Measurements from ENCODE around the gene ZNF296. TPM values are rescaled to one million over a fixed set of nuclear protein-coding genes. Genes with fewer than 3 reads are reported as not detected.

The ZNF296 gene
- total and polyA plus RNA-seq, 2 donors (not counting 3 experiments of a cell fraction or from before 2014, with no cell fraction given), result 0.35 to 1.8 TPM

DNA sequence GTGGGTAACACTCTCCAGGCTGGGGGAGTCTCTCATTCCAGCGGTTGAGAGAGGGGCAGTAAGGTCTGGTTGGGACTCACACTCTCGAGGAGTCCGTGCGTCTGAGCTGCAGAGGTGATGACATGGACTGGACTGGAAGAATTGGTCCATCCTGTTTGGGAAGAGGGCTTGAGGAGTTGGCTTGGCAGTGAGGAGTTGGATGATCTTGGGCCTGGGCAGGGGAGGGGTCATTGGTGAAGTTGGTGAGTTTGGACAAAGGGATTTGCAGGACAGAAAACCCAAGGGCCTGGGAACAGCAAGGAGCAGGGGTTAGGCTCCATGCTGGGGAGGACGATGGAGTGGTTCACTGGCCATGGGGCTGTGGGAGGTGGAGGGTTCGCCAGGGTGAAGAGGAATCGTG, 20.4 kb upstream of the ZNF296 start:
- BruUV-seq (replicated peaks), result no TSS peak
- POLR2A ChIA-PET, result interaction anchor here (0.6 kb wide), 1 partner anchor 211 kb away, joined by 5 read pairs; no protein-coding TSS in a partner anchor
- Histone ChIP-seq H4K20me1 (replicated peaks; ENCODE audit: control insufficient read depth, extremely low read depth, insufficient read depth, low read length) (no peaks in the 10 kb centered on the region), H2AFZ (ENCODE audit: low read depth, low read length) (no peak overlapping the region), H3K4me1 (ENCODE audit: control insufficient read depth, extremely low read depth, insufficient read depth, low read length) (peaks cover 24% of the 10 kb centered on the region), H3K4me2 (ENCODE audit: insufficient read depth, low read length) (no peak overlapping the region), H3K4me3 (replicated peaks in 1 of 3; ENCODE audit: insufficient read depth in 1 of 3, low read depth in 1 of 3, low read length in 3 of 3) (no peak overlapping the region), H3K36me3 (ENCODE audit: control insufficient read depth in 2 of 2, extremely low read depth in 1 of 2, insufficient read depth in 2 of 2, low read length in 2 of 2) (no peaks in the 10 kb centered on the region), H3K9ac (replicated peaks; ENCODE audit: extremely low read depth, insufficient read depth, low read length) (no peak overlapping the region), H3K27me3 (ENCODE audit: control insufficient read depth in 2 of 2, insufficient read depth in 2 of 2, low read length in 2 of 2) (no peaks in the 10 kb centered on the region), H3K9me3 (replicated peaks; ENCODE audit: control insufficient read depth, insufficient read depth, low read length) (no peaks in the 10 kb centered on the region), H3K27ac (ENCODE audit: insufficient read depth, low read depth, low read length) (no peak overlapping the region), H3K9me1 (replicated peaks; ENCODE audit: control insufficient read depth, extremely low read depth, insufficient read depth, low read length) (no peaks in the 10 kb centered on the region), H3K79me2 (ENCODE audit: control insufficient read depth, insufficient read depth, low read length) (peaks cover 86% of the 10 kb centered on the region)
- intact Hi-C loops (cut with micrococcal nuclease), result no loop called here
- FAIRE-seq (no peak), DNase-seq (ENCODE audit: low read depth, low spot score) (no peak)
- CTCF ChIA-PET, result no interaction called here
- no peak for TF ChIP-seq EZH2 (IDR thresholded peaks at IDR 0.05; ENCODE audit: borderline replicate concordance, low read depth, low read length, severe bottlenecking)
- no peak for TF ChIP-seq GATA2 (IDR thresholded peaks at IDR 0.05; ENCODE audit: insufficient read depth, insufficient read length, low read depth, low read length)
- TF ChIP-seq, protein P1, sequence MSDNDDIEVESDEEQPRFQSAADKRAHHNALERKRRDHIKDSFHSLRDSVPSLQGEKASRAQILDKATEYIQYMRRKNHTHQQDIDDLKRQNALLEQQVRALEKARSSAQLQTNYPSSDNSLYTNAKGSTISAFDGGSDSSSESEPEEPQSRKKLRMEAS (IDR thresholded peaks at IDR 0.05; ENCODE audit: insufficient read depth, insufficient read length), result no peak
- no peak for TF ChIP-seq FOS (IDR thresholded peaks at IDR 0.05; ENCODE audit: borderline replicate concordance, insufficient read depth, low read length)
- no peak for TF ChIP-seq POLR2AphosphoS5 (IDR thresholded peaks at IDR 0.05; ENCODE audit: insufficient read depth, low read depth, low read length)
- no peak for TF ChIP-seq POLR2A (IDR thresholded peaks at IDR 0.05; ENCODE audit: low read depth, low read length)
- dilution Hi-C loops (cut with MboI; ENCODE audit: extremely low pct_ligation_motif_present, low sequenced_read_pairs), result no loop called here

DNA sequence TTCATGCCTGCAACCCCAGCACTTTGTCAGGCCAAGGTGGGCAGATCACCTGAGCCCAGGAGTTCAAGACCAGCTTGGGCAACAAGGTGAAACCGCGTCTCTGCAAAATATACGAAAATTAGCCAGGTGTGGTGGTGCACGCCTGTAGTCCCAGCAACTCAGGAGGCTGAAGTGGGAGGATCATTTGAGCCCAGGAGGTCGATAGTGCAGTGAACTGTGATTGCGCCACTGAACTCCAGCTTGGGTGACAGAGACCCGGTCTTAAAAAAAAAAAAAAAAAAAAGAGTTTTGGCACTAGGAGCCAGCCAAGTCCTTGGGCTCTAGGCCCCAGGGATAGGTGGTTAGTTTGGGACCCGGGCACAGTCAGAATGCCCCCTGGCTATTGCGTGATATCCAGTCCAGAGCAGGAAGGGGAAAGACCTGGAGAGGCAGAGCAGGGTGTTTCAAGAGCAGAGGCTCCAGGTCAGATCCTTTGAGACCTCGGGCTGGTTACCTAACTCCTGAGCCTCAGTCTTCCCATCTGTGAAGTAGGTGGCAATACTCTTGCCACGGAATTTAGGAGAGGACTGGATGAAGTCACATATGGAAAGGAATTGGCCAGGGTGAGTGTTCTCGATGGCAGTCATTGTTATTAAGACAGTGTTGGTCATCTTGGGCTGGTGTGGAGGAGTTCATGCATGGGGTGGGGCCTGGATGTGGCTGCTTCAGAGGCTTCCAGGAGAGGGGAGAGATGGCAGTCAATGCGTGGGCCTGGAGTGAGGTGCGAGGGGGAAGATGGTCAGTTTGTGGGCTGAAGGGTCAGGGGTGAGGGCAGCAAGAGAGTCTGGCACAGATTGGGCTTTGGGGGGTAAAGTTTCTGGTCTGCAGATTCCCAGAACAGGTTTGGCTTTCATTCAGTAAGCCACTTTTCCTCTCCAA, 19.5 kb upstream of the ZNF296 start:
- Histone ChIP-seq H3K4me1 (ENCODE audit: control insufficient read depth, extremely low read depth, insufficient read depth, low read length) (peaks cover 30% of the 10 kb centered on the region), H3K4me3 (replicated peaks in 1 of 3; ENCODE audit: insufficient read depth in 1 of 3, low read depth in 1 of 3, low read length in 3 of 3) (no peak overlapping the region), H3K4me2 (ENCODE audit: insufficient read depth, low read length) (no peak overlapping the region), H3K36me3 (ENCODE audit: control insufficient read depth in 2 of 2, extremely low read depth in 1 of 2, insufficient read depth in 2 of 2, low read length in 2 of 2) (no peaks in the 10 kb centered on the region), H3K9me3 (replicated peaks; ENCODE audit: control insufficient read depth, insufficient read depth, low read length) (no peaks in the 10 kb centered on the region), H3K9ac (replicated peaks; ENCODE audit: extremely low read depth, insufficient read depth, low read length) (no peak overlapping the region), H3K27ac (ENCODE audit: insufficient read depth, low read depth, low read length) (no peak overlapping the region), H3K79me2 (ENCODE audit: control insufficient read depth, insufficient read depth, low read length) (peaks cover 76% of the 10 kb centered on the region), H3K9me1 (replicated peaks; ENCODE audit: control insufficient read depth, extremely low read depth, insufficient read depth, low read length) (no peaks in the 10 kb centered on the region), H4K20me1 (replicated peaks; ENCODE audit: control insufficient read depth, extremely low read depth, insufficient read depth, low read length) (no peaks in the 10 kb centered on the region), H3K27me3 (ENCODE audit: control insufficient read depth in 2 of 2, insufficient read depth in 2 of 2, low read length in 2 of 2) (no peaks in the 10 kb centered on the region), H2AFZ (ENCODE audit: low read depth, low read length) (no peak overlapping the region)
- ChIA-PET CTCF (interaction anchor here (0.7 kb wide), 1 partner anchor 19 kb away, joined by 3 read pairs; no protein-coding TSS in a partner anchor), POLR2A (no interaction called here)
- TF ChIP-seq JUN (IDR thresholded peaks at IDR 0.05; ENCODE audit: borderline replicate concordance, insufficient read depth, insufficient read length, low read depth) (no peak), GATA2 (IDR thresholded peaks at IDR 0.05; ENCODE audit: insufficient read depth, insufficient read length, low read depth, low read length) (no peak), MYC (IDR thresholded peaks at IDR 0.05; ENCODE audit: low read depth, low read length) (no peak), POLR2AphosphoS5 (IDR thresholded peaks at IDR 0.05; ENCODE audit: insufficient read depth, low read depth, low read length) (no peak), EZH2 (IDR thresholded peaks at IDR 0.05; ENCODE audit: borderline replicate concordance, low read depth, low read length, severe bottlenecking) (no peak), FOS (IDR thresholded peaks at IDR 0.05; ENCODE audit: borderline replicate concordance, insufficient read depth, low read length) (no peak), POLR2A (IDR thresholded peaks at IDR 0.05; ENCODE audit: low read depth, low read length) (no peak)
- TF ChIP-seq, protein P2, sequence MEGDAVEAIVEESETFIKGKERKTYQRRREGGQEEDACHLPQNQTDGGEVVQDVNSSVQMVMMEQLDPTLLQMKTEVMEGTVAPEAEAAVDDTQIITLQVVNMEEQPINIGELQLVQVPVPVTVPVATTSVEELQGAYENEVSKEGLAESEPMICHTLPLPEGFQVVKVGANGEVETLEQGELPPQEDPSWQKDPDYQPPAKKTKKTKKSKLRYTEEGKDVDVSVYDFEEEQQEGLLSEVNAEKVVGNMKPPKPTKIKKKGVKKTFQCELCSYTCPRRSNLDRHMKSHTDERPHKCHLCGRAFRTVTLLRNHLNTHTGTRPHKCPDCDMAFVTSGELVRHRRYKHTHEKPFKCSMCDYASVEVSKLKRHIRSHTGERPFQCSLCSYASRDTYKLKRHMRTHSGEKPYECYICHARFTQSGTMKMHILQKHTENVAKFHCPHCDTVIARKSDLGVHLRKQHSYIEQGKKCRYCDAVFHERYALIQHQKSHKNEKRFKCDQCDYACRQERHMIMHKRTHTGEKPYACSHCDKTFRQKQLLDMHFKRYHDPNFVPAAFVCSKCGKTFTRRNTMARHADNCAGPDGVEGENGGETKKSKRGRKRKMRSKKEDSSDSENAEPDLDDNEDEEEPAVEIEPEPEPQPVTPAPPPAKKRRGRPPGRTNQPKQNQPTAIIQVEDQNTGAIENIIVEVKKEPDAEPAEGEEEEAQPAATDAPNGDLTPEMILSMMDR (IDR thresholded peaks at IDR 0.05; ENCODE audit: extremely low read depth in 1 of 2, insufficient read depth in 1 of 2, low read depth in 1 of 2, low read length in 2 of 2), result no peak
- TF ChIP-seq, protein P1 (IDR thresholded peaks at IDR 0.05; ENCODE audit: insufficient read depth, insufficient read length), result no peak
- no TSS peak for BruUV-seq (replicated peaks)
- dilution Hi-C loops (cut with MboI; ENCODE audit: extremely low pct_ligation_motif_present, low sequenced_read_pairs), result no loop called here
- intact Hi-C loops (cut with micrococcal nuclease), result no loop called here
- DNase-seq (ENCODE audit: low read depth, low spot score), result no peak
- no peak for FAIRE-seq
